GM12801 (cell line): ENCODE data around the gene LORICRIN.

Source experiments
- TF ChIP-seq, protein P1 (sequence below): IDR thresholded peaks from one replicate; pipeline ENCODE4 v1.5.1; 2011; ENCODE audit warnings: control low read depth; ENCODE audit not compliant: insufficient read length; ENCODE audit errors: extremely low read depth

Gene LORICRIN, protein sequence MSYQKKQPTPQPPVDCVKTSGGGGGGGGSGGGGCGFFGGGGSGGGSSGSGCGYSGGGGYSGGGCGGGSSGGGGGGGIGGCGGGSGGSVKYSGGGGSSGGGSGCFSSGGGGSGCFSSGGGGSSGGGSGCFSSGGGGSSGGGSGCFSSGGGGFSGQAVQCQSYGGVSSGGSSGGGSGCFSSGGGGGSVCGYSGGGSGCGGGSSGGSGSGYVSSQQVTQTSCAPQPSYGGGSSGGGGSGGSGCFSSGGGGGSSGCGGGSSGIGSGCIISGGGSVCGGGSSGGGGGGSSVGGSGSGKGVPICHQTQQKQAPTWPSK

DNA sequence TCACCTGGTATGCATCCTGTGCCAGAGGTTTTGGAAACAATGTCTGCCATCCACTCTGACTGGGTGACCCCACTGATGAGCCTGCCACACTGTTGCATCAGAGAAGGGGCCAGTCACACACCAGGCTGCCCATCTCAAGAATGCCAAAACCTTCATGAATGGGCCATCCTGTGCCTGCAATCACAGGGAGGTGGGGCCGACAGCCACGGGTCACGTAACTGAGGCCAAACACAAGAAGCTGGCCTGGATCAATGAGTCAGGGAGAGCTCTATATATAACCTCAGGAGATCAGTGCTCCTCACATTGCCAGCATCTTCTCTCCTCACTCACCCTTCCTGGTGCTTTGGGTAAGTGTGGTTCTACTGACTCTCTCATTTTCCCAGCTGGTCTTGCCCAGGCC lies at the start of gene LORICRIN:
Gene LORICRIN, plus strand, starts transcription at position 301 of the 400 bp plus-strand sequence. CDS start 1,263 bp downstream, outside the sequence.
- TF ChIP-seq, protein P1, sequence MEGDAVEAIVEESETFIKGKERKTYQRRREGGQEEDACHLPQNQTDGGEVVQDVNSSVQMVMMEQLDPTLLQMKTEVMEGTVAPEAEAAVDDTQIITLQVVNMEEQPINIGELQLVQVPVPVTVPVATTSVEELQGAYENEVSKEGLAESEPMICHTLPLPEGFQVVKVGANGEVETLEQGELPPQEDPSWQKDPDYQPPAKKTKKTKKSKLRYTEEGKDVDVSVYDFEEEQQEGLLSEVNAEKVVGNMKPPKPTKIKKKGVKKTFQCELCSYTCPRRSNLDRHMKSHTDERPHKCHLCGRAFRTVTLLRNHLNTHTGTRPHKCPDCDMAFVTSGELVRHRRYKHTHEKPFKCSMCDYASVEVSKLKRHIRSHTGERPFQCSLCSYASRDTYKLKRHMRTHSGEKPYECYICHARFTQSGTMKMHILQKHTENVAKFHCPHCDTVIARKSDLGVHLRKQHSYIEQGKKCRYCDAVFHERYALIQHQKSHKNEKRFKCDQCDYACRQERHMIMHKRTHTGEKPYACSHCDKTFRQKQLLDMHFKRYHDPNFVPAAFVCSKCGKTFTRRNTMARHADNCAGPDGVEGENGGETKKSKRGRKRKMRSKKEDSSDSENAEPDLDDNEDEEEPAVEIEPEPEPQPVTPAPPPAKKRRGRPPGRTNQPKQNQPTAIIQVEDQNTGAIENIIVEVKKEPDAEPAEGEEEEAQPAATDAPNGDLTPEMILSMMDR = no peak

DNA sequence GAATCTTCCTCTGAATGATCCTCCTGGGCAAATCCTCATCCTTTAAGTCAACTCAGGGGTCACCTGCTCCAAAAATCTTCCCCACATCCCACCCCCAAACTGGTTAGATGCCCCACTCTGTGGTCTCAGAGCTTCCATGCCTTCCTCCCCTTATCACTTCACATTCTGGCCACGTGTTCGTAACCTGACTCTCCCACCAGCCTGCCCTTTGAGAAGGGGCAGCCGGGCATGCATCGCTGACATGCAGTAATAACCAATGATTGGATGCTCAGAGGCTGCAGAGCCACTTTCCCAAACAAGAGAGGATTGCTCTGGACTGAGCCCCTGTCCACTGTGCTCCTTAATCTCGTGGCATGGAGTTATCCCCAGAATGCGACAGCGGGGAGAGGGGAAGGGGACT lies 49.3 kb upstream of the LORICRIN start:
- TF ChIP-seq, protein P1 = no peak

DNA sequence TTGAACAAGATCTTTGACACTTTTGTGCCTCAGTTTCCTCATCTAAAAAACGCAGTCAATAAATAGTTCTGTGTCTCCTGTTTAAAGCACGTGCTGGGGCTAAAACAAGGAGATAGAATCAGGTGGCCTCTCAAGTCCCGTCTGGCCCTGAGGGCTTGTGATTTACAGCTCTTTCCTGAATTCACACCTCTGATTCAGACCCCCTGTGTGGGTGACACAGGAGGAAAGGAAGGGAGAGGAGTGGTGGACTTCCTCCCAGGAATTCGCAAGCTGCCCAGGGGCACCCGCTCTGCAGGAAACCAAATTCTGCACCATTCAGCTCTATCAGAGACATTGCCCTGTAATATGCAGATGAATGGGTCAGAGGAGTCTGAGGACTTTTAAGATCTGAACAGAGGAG lies 47.3 kb upstream of the LORICRIN start:
- TF ChIP-seq, protein P1 = no peak

DNA sequence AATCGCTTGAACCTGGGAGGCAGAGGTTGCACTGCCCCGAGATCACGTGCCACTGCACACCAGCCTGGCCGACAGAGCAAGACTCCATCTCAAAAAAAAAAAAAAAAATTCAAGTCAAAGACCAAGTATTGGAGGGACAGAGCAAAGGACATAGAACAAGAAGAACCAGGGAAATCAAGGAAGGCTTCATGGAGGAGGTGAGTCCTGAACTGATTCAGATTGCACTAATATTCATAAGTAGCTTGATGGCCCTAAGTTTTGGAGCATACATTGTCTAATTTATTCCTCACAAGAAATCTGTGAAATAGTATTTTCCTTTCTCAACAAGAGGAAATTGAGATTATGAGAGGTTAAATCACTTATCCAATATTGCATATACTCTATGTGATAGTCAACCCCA lies 46.0 kb upstream of the LORICRIN start:
- TF ChIP-seq, protein P1 = no peak

DNA sequence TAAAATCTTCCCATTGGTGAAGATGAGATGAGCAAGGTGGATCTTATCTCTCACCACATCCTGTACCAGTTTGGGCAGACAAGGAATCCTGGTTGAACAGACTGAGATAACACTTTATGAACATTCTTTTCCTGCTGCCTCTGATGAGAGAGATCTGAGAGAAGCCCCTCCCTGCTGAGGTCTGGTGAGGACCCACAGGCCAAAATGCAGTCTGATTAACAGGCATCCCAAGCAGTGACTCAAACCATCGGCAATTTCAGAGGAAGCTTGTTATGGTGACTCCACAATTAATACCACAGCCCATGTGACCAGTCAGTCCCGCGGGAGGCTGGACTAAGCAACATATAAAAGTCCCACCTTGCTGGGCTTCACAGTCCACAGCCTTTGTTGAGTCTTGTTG lies 42.3 kb upstream of the LORICRIN start, which contains the start of gene PRR9:
Gene PRR9, plus strand, starts transcription at position 373 of the 400 bp plus-strand sequence. CDS start 561 bp downstream, outside the sequence.
- TF ChIP-seq, protein P1 = no peak

DNA sequence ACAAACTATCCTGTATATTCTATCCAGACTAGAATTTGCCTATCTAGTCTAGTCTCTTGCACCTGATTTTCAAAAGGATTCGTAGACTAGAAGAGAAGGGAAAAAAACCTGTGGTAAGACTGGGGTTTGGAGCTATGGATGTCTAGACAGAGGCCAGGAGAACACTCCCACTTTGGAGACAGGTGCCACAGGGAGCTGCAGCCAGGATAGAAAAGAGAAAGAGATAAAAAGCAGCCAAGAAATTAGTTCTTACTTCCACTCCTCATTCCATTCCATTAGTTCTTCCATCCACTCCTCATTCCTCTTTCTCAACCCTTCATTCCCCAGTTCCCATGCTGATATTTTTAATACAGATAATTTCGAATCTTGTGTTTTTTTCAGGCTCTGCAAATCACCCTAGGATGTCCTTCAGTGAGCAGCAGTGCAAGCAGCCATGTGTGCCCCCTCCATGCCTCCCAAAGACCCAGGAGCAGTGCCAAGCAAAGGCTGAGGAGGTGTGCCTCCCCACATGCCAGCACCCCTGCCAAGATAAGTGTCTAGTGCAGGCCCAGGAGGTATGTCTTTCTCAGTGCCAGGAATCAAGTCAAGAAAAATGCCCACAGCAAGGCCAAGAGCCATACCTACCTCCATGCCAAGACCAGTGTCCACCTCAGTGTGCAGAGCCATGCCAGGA lies 41.6 kb upstream of the LORICRIN start:
- TF ChIP-seq, protein P1 = no peak

DNA sequence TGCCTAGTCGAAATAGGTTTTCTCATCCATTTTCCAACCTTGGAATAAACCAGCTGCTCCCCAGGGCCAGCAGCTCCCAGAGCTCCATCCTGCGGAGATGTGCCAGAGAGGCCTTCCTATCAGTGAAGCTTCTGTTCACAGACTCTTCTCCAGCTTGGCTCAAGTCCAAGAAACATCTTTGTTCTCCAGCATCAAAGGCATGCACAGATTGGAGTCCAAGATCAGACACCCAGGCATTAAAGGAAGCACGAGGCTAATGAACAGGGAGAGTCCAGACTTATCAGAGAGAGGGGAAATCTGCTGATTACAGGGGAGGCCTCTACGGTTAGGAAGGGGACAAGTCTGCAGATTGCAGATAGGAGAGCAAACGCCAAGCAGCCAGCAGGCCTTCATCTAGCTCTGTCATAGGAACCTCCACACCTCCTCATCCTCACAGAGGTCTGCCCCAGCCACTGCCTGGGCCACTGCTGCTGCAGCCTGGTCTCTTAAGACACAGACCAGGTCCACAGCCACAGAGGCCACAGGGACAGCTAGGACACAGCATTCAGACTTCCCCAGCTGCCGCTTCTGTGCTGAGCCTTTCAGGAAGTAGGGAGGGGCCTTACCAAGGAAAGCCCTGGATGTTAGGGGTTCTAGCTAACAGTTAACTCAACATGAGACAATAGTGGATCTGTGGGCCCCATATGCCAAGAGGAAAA lies 38.7 kb upstream of the LORICRIN start:
- TF ChIP-seq, protein P1 = no peak
